Neural crest cell (in vitro differentiated cells): ENCODE measurements around the gene CCDC85C. TPM values are rescaled to one million over a fixed set of nuclear protein-coding genes. Genes with fewer than 3 reads are reported as not detected.
A peak's percentile ranks its signal among the peaks of the same experiment; 100 is the strongest.

Source experiments
- DNase-seq: peaks from one replicate; pipeline ENCODE4 v3.0.0; 2021; ENCODE audit warnings: low read depth, mixed read lengths, low spot score
- H3K27ac Mint-ChIP-seq: one replicate; pipeline ENCODE4 v1.8.0; 2021; ENCODE audit warnings: mild to moderate bottlenecking, mixed read lengths; ENCODE audit not compliant: unreplicated experiment
- H3K27me3 Mint-ChIP-seq: 2 replicates; pipeline ENCODE4 v1.8.0; 2021; ENCODE audit warnings: low read depth, mild to moderate bottlenecking, mixed read lengths
- H3K36me3 Mint-ChIP-seq: 2 replicates; pipeline ENCODE4 v1.8.0; 2021; ENCODE audit warnings: low read depth, mild to moderate bottlenecking, mixed read lengths
- H3K4me1 Mint-ChIP-seq: 2 replicates; pipeline ENCODE4 v1.8.0; 2021; ENCODE audit warnings: mixed read lengths
- H3K4me3 Mint-ChIP-seq: one replicate; pipeline ENCODE4 v1.8.0; 2021; ENCODE audit warnings: mild to moderate bottlenecking, mixed read lengths
- H3K9me3 Mint-ChIP-seq: 2 replicates; pipeline ENCODE4 v1.8.0; 2021; ENCODE audit warnings: mixed read lengths
- total RNA-seq: library from RNA; stranded (reverse); gene quantifications from 2 replicates; pipeline ENCODE4 v1.2.1, GENCODE V29; 2021
- TF ChIP-seq, protein P1 (sequence below): fragments of 200-600 bp; sonication (generic); conservative IDR thresholded peaks from 2 replicates; pipeline ENCODE4 v1.5.0; 2021; ENCODE audit warnings: antibody characterized with exemption, mild to moderate bottlenecking

Gene CCDC85C
- total RNA-seq, 1 donor from 2014 or later = 31.4 TPM

- peak overlapping the region; percentile 56 for H3K4me3 Mint-ChIP-seq
- H3K27me3 Mint-ChIP-seq = peaks cover 14% of the 10 kb centered on the region
- peaks cover 51% of the 10 kb centered on the region for H3K4me1 Mint-ChIP-seq
- TF ChIP-seq, protein P1, sequence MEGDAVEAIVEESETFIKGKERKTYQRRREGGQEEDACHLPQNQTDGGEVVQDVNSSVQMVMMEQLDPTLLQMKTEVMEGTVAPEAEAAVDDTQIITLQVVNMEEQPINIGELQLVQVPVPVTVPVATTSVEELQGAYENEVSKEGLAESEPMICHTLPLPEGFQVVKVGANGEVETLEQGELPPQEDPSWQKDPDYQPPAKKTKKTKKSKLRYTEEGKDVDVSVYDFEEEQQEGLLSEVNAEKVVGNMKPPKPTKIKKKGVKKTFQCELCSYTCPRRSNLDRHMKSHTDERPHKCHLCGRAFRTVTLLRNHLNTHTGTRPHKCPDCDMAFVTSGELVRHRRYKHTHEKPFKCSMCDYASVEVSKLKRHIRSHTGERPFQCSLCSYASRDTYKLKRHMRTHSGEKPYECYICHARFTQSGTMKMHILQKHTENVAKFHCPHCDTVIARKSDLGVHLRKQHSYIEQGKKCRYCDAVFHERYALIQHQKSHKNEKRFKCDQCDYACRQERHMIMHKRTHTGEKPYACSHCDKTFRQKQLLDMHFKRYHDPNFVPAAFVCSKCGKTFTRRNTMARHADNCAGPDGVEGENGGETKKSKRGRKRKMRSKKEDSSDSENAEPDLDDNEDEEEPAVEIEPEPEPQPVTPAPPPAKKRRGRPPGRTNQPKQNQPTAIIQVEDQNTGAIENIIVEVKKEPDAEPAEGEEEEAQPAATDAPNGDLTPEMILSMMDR = no peak
- H3K9me3 Mint-ChIP-seq = no peaks in the 10 kb centered on the region
- DNase-seq = no peak
- peak overlapping the region; percentile 75 for H3K27ac Mint-ChIP-seq
- no peaks in the 10 kb centered on the region for H3K36me3 Mint-ChIP-seq
These were observed 33.3 kb downstream of the CCDC85C start for GRCh38 chr14:99570544-99571302.

GRCh38 chr14:99569725-99570543 is 34.1 kb downstream of the CCDC85C start:
- TF ChIP-seq, protein P1 = no peak
- Mint-ChIP-seq H3K27ac (no peak overlapping the region), H3K27me3 (peaks cover 11% of the 10 kb centered on the region), H3K9me3 (no peaks in the 10 kb centered on the region), H3K36me3 (no peaks in the 10 kb centered on the region), H3K4me1 (peaks cover 49% of the 10 kb centered on the region), H3K4me3 (no peak overlapping the region)
- DNase-seq = no peak

GRCh38 chr14:99568567-99569560 is 35.1 kb downstream of the CCDC85C start:
- Mint-ChIP-seq H3K27ac (no peak overlapping the region), H3K4me1 (peaks cover 47% of the 10 kb centered on the region)

DNA sequence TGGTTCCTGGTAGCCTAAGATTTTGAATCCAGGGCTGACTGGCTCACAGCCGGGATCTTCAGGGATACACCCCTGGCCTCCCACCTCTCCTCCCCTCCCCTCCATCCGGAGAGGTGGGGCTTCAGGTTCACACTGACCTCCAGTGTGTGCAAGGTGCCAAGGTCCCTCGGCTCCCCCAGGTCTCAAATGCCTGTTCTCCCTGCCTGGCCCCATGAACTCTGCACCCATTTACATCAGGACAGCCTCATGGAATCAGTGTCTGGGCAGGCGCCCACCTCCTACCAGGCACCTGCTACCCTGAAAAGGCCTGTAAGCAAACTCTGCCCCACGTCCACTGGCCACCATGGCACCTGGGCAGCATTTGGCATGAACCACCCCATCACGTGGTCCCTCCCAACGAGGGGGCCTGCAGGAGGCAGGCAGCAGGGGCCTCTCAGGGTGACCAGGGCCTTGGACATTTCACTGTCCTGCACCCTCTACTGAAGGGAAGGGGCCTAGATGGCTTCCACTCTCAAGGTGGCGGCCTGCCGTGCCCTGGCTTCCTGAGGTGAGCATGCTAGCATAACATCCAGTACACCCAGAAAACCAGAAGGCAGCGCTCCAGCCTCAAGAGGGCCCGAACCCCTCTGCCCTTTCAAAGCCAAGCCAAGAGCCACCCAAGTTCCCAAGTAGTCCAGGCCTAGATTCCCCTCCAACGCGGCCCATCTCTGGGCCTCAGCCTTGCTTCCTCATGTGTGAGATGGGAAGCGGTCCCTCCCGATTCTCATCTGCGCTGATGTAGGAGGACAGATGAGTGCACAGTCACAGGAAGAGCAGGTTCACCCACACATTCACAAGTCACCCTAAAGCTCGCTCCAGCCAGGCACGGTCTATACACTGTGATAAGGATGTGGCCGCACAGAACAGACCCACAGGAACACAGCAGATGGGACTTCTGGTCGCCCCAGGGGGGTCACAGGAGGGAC is 37.3 kb downstream of the CCDC85C start:
- H3K4me3 Mint-ChIP-seq = no peak overlapping the region
- peak overlapping the region; percentile 20 for H3K27ac Mint-ChIP-seq
- H3K9me3 Mint-ChIP-seq = no peaks in the 10 kb centered on the region
- TF ChIP-seq, protein P1 = no peak
- no peaks in the 10 kb centered on the region for H3K36me3 Mint-ChIP-seq
- peaks cover 2% of the 10 kb centered on the region for H3K27me3 Mint-ChIP-seq
- H3K4me1 Mint-ChIP-seq = peaks cover 52% of the 10 kb centered on the region
- no peak for DNase-seq

More at GRCh38 chr14:99568567-99569560, 35.1 kb downstream of the CCDC85C start:
- Mint-ChIP-seq H3K4me3 (no peak overlapping the region), H3K27me3 (peaks cover 6% of the 10 kb centered on the region), H3K9me3 (no peaks in the 10 kb centered on the region), H3K36me3 (no peaks in the 10 kb centered on the region)
- DNase-seq = no peak
- TF ChIP-seq, protein P1 = no peak
